HEK293 (cell line): Measurements from ENCODE around the gene ARID3A.
A peak's percentile ranks its signal among the peaks of the same experiment; 100 is the strongest.

Source experiments
- CTCF ChIP-seq: fragments of 450-650 bp; formaldehyde crosslinking; IDR thresholded peaks from 2 replicates; pipeline ENCODE4 v1.5.1; 2016; ENCODE audit warnings: missing biosample characterization, missing genetic modification characterization
- ELK4 ChIP-seq: IDR thresholded peaks from 2 replicates; pipeline ENCODE4 v1.6.1; 2011; ENCODE audit warnings: mild to moderate bottlenecking, low read depth, low read length, borderline replicate concordance
- PATZ1 ChIP-seq: fragments of 450-650 bp; formaldehyde crosslinking; IDR thresholded peaks from 2 replicates; pipeline ENCODE4 v1.5.1; 2016; ENCODE audit warnings: missing biosample characterization, missing genetic modification characterization
- REST ChIP-seq: fragments of 450-650 bp; formaldehyde crosslinking; IDR thresholded peaks from 2 replicates; pipeline ENCODE4 v1.5.1; 2016; ENCODE audit warnings: missing biosample characterization, missing genetic modification characterization
- ZBTB17 ChIP-seq: fragments of 450-650 bp; formaldehyde crosslinking; IDR thresholded peaks from 2 replicates; pipeline ENCODE4 v1.5.1; 2016; ENCODE audit warnings: missing biosample characterization, missing genetic modification characterization
- ZNF202 ChIP-seq: fragments of 450-650 bp; formaldehyde crosslinking; IDR thresholded peaks from 2 replicates; pipeline ENCODE4 v1.5.1; 2016; ENCODE audit warnings: missing biosample characterization, missing genetic modification characterization, borderline replicate concordance
- ZNF24 ChIP-seq: fragments of 450-650 bp; formaldehyde crosslinking; IDR thresholded peaks from 2 replicates; pipeline ENCODE4 v1.5.1; 2016; ENCODE audit warnings: missing biosample characterization, missing genetic modification characterization
- ZNF280D ChIP-seq: fragments of 450-650 bp; formaldehyde crosslinking; IDR thresholded peaks from 2 replicates; pipeline ENCODE4 v1.5.1; 2016; ENCODE audit warnings: missing biosample characterization, missing genetic modification characterization
- ZNF350 ChIP-seq: fragments of 450-650 bp; formaldehyde crosslinking; IDR thresholded peaks from 2 replicates; pipeline ENCODE4 v1.5.0; 2017; ENCODE audit warnings: missing biosample characterization, mild to moderate bottlenecking, missing genetic modification characterization
- ZNF560 ChIP-seq: fragments of 450-650 bp; formaldehyde crosslinking; IDR thresholded peaks from 2 replicates; pipeline ENCODE4 v1.5.1; 2017; ENCODE audit warnings: missing biosample characterization, missing genetic modification characterization, borderline replicate concordance
- ZNF639 ChIP-seq: fragments of 450-650 bp; formaldehyde crosslinking; IDR thresholded peaks from 2 replicates; pipeline ENCODE4 v1.5.1; 2016; ENCODE audit warnings: missing biosample characterization, missing genetic modification characterization
- ZNF843 ChIP-seq: fragments of 450-650 bp; formaldehyde crosslinking; IDR thresholded peaks from 2 replicates; pipeline ENCODE4 v1.5.1; 2016; ENCODE audit warnings: missing biosample characterization, missing genetic modification characterization

- TF ChIP-seq ZNF280D = no peak
- no peak for TF ChIP-seq REST (tag by site-specific recombination)
- no peak for TF ChIP-seq ZNF350 (tag by site-specific recombination)
- no peak for TF ChIP-seq ZNF202
- no peak for TF ChIP-seq ZNF560 (tag by site-specific recombination)
- no peak for TF ChIP-seq ELK4
- TF ChIP-seq ZNF843 = no peak
- no peak for TF ChIP-seq ZNF639 (tag by site-specific recombination)
- no peak for TF ChIP-seq ZBTB17 (tag by site-specific recombination)
- peak; percentile 40 for TF ChIP-seq CTCF (tag by site-specific recombination)
- peak; percentile 66 for TF ChIP-seq PATZ1
- no peak for TF ChIP-seq ZNF24 (tag by site-specific recombination)
Measured at GRCh38 chr19:920051-920864, 5.6 kb upstream of the ARID3A start.
